DOHH2 (cell line): ENCODE data around the gene SET.

ENCODE experiments used
- H3F3A ChIP-seq: fragments of 200-600 bp; sonication (generic), shearing (Covaris generic); 2 replicates; pipeline ENCODE4 v1.6.0; 2016; ENCODE audit warnings: antibody characterized with exemption, mild to moderate bottlenecking; ENCODE audit not compliant: control insufficient read depth, insufficient read depth
- H3K27ac ChIP-seq: fragments of 200-600 bp; sonication (generic); 2 replicates; pipeline ENCODE4 v1.5.1; 2014; ENCODE audit warnings: low read depth, mild to moderate bottlenecking, low read length, moderate library complexity
- H3K27me3 ChIP-seq: fragments of 200-600 bp; sonication (generic); 2 replicates; pipeline ENCODE4 v1.6.1; 2014; ENCODE audit warnings: mild to moderate bottlenecking, low read length, mixed read lengths; ENCODE audit not compliant: control insufficient read depth
- H3K36me3 ChIP-seq: fragments of 200-600 bp; sonication (generic); 2 replicates; pipeline ENCODE4 v1.6.1; 2014; ENCODE audit warnings: mild to moderate bottlenecking, low read length, moderate library complexity, mixed read lengths; ENCODE audit not compliant: control insufficient read depth
- H3K4me1 ChIP-seq: fragments of 200-600 bp; sonication (generic); 2 replicates; pipeline ENCODE4 v1.6.1; 2014; ENCODE audit warnings: mild to moderate bottlenecking, low read length, mixed read lengths; ENCODE audit not compliant: control insufficient read depth
- H3K4me2 ChIP-seq: fragments of 200-600 bp; sonication (generic); 2 replicates; pipeline ENCODE4 v1.6.0; 2014; ENCODE audit warnings: mild to moderate bottlenecking, low read length, moderate library complexity
- H3K4me3 ChIP-seq: fragments of 200-600 bp; sonication (generic); 2 replicates; pipeline ENCODE4 v1.5.1; 2014; ENCODE audit warnings: mild to moderate bottlenecking, low read length, mixed read lengths
- H3K79me2 ChIP-seq: fragments of 200-600 bp; sonication (generic); 2 replicates; pipeline ENCODE4 v1.6.1; 2014; ENCODE audit warnings: mild to moderate bottlenecking, low read length, mixed read lengths; ENCODE audit not compliant: control insufficient read depth
- H3K9me2 ChIP-seq: fragments of 200-600 bp; sonication (generic); replicated peaks from 2 replicates; pipeline ENCODE4 v1.6.1; 2014; ENCODE audit warnings: mild to moderate bottlenecking, low read length, mixed read lengths; ENCODE audit not compliant: control insufficient read depth
- H3K9me3 ChIP-seq: fragments of 200-600 bp; sonication (generic); 2 replicates; pipeline ENCODE4 v1.6.1; 2014; ENCODE audit warnings: antibody characterized with exemption, low read length, mixed read lengths; ENCODE audit not compliant: control insufficient read depth, insufficient read depth
- H4K20me1 ChIP-seq: fragments of 200-600 bp; sonication (generic); 2 replicates; pipeline ENCODE4 v1.6.0; 2014; ENCODE audit warnings: low read depth, mild to moderate bottlenecking, antibody characterized with exemption, low read length, moderate library complexity; ENCODE audit not compliant: control insufficient read depth, insufficient read depth
- CTCF ChIP-seq: fragments of 200-600 bp; sonication (generic); IDR thresholded peaks from one replicate; pipeline ENCODE4 v1.5.1; 2014; ENCODE audit warnings: antibody characterized with exemption, mild to moderate bottlenecking, low read depth, low read length; ENCODE audit not compliant: poor library complexity, severe bottlenecking
- EZH2phosphoT487 ChIP-seq: fragments of 200-600 bp; sonication (generic); IDR thresholded peaks from 2 replicates; pipeline ENCODE4 v1.6.1; 2017; ENCODE audit warnings: borderline replicate concordance, mild to moderate bottlenecking, antibody characterized with exemption, low read length, moderate library complexity, mixed read lengths

The SET gene, protein sequence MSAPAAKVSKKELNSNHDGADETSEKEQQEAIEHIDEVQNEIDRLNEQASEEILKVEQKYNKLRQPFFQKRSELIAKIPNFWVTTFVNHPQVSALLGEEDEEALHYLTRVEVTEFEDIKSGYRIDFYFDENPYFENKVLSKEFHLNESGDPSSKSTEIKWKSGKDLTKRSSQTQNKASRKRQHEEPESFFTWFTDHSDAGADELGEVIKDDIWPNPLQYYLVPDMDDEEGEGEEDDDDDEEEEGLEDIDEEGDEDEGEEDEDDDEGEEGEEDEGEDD

DNA sequence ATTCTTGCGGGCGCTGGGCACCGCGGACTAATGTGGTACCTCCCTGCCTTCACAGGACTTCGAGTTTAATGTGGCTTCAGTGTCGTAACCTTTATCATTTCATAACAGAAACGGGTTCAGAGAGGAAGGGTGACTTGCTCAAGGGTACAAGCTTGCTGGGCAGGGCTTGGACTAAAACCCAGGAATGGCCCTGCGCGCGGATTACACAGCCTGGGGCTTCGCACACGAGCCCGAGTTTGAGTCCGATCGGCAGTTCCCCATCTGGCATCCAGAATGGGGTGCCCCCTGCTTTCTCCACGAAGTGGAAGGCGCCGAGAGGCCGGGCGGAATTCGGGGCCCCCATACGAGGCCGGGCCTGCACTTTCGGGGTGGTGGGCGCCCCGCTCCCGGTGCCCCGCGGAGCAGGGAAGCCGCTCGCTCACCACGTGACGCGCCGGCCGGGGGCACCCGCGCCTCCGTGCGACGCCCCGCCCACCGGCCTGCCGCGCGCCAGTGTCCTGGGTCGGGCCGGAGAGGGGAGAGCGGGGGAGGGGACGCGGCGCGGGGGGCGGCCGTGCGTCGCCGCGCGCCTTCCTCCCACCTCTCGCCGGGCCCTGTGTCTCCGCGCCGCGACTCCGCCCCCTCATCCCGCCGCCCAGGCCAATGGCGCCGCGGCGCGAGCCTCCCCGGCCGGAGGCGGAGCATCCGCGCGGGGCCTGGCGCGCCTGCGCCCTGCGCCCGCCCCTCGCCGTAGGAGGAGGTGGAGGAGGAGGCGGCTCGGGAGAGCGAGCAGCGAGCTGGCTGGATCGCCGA lies at the start of gene SET:
SET (plus strand) TSS at position 722 of the 792 bp plus-strand sequence. CDS start 361 bp downstream, outside the sequence.
- Histone ChIP-seq H3K9me3 (no peaks in the 10 kb centered on the region), H3K4me3 (peak within 1 kb of the TSS; percentile 99), H3K79me2 (peaks cover 89% of the 10 kb centered on the region), H3K4me2 (peak within 1 kb of the TSS; percentile 97), H3K27me3 (no peaks in the 10 kb centered on the region), H3K4me1 (peaks cover 48% of the 10 kb centered on the region), H3K9me2 (no peaks in the 10 kb centered on the region), H3K36me3 (peaks cover 79% of the 10 kb centered on the region), H3F3A (peaks cover 49% of the 10 kb centered on the region), H4K20me1 (peaks cover 30% of the 10 kb centered on the region), H3K27ac (peak within 1 kb of the TSS; percentile 75)
- TF ChIP-seq CTCF = no peak
- no peak for TF ChIP-seq EZH2phosphoT487

DNA sequence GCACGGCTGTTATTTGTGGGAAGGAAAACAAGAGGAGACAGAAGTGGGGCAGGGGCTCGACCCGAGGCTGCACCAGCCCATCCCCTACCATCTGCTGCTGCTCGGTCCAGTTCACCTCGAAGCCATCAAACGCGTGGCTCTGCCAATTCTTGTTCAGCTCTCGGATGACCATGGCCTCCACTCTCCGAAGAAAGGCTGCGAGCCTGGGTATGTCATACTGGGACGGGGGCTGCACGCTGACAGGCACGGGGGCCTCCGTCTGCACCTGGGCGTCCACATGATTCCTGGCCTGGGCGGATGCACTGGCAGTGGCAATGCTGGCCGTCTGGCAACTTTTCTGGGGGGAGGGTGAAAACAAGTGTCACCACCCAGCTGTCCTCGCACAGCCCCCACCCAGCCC lies 48.4 kb upstream of the SET start:
- TF ChIP-seq CTCF = no peak
- no peak for TF ChIP-seq EZH2phosphoT487
- H3K27ac ChIP-seq = no peak overlapping the region
- no peaks in the 10 kb centered on the region for H3K9me3 ChIP-seq
- no peaks in the 10 kb centered on the region for H4K20me1 ChIP-seq
- H3K36me3 ChIP-seq = peaks cover 44% of the 10 kb centered on the region
- H3K79me2 ChIP-seq = peaks cover 33% of the 10 kb centered on the region
- H3K4me1 ChIP-seq = peaks cover 30% of the 10 kb centered on the region
- peaks cover 4% of the 10 kb centered on the region; the same call in 1 of the 2 replicates for H3F3A ChIP-seq
- no peak overlapping the region for H3K4me3 ChIP-seq
- no peaks in the 10 kb centered on the region for H3K27me3 ChIP-seq
- no peaks in the 10 kb centered on the region for H3K9me2 ChIP-seq
- H3K4me2 ChIP-seq = no peak overlapping the region

DNA sequence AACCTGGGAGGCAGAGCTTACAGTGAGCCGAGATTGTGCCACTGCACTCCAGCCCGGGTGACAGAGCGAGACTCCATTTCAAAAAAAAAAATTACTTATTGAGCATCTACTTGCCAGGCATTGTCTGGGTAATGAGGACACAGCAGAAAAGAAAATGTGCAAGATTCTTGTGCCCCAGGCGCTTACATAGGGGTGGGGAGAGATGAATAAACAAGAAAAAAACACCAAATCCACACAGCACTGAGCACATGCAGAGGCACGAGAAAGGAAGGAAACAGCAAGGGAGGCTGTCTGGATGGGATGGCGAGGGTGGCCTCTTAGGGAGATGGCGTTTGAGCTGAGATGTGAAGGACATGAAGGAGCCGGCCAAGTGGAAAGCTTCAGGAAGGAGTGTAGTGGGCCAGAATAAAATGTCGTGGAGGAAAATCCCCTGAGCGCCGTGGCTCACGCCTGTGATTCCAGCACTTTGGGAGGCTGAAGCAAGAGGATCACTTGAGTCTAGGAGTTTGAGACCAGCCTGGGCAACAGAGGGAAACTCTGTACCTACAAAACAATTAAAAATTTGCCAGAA lies 46.3 kb upstream of the SET start:
- Histone ChIP-seq H3K4me2 (peak overlapping the region; percentile 61), H3K36me3 (peaks cover 28% of the 10 kb centered on the region), H3K27me3 (no peaks in the 10 kb centered on the region), H3F3A (peaks cover 7% of the 10 kb centered on the region; the same call in 1 of the 2 replicates), H4K20me1 (no peaks in the 10 kb centered on the region), H3K4me1 (peaks cover 30% of the 10 kb centered on the region), H3K9me3 (no peaks in the 10 kb centered on the region), H3K4me3 (peak overlapping the region; percentile 51), H3K9me2 (no peaks in the 10 kb centered on the region), H3K27ac (peak overlapping the region; percentile 64), H3K79me2 (peaks cover 34% of the 10 kb centered on the region)
- TF ChIP-seq EZH2phosphoT487 (no peak), CTCF (no peak)
